Bronchial epithelial cell (primary cell): Measurements from ENCODE around the gene ACP7. TPM values are rescaled to one million over a fixed set of nuclear protein-coding genes. Genes with fewer than 3 reads are reported as not detected.

Source experiments
- DNase-seq: peaks from one replicate; pipeline ENCODE4 v3.0.0-alpha.2; 2010; ENCODE audit warnings: low read depth
- FAIRE-seq: peaks from 2 replicates; lab custom pipeline; 2011; peaks lifted over from hg19 to GRCh38; lab: Jason Lieb, UNC
- H3K27me3 ChIP-seq: 2 replicates; pipeline ENCODE4 v1.5.1; 2011; ENCODE audit warnings: low read length; ENCODE audit not compliant: control insufficient read depth, insufficient read depth
- H3K36me3 ChIP-seq: 2 replicates; pipeline ENCODE4 v1.5.1; 2011; ENCODE audit warnings: low read length; ENCODE audit not compliant: control insufficient read depth, insufficient read depth
- H3K4me3 ChIP-seq: 2 replicates; pipeline ENCODE4 v1.5.1; 2011; ENCODE audit warnings: mild to moderate bottlenecking, low read depth, low read length, control low read depth
- total RNA-seq: library from RNA; depleted of rRNA; stranded (reverse); fragments of >200 nt; gene quantifications from 2 replicates; pipeline ENCODE4 v1.2.1, GENCODE V29; 2014
- TF ChIP-seq, protein P1 (sequence below): IDR thresholded peaks from 2 replicates; pipeline ENCODE4 v1.5.1; 2011; ENCODE audit warnings: mild to moderate bottlenecking, moderate library complexity, low read length, control low read depth, inconsistent platforms; ENCODE audit not compliant: insufficient read depth, severe bottlenecking

ACP7 gene
- total RNA-seq, 1 donor from 2014 or later: 0.53 TPM

DNA sequence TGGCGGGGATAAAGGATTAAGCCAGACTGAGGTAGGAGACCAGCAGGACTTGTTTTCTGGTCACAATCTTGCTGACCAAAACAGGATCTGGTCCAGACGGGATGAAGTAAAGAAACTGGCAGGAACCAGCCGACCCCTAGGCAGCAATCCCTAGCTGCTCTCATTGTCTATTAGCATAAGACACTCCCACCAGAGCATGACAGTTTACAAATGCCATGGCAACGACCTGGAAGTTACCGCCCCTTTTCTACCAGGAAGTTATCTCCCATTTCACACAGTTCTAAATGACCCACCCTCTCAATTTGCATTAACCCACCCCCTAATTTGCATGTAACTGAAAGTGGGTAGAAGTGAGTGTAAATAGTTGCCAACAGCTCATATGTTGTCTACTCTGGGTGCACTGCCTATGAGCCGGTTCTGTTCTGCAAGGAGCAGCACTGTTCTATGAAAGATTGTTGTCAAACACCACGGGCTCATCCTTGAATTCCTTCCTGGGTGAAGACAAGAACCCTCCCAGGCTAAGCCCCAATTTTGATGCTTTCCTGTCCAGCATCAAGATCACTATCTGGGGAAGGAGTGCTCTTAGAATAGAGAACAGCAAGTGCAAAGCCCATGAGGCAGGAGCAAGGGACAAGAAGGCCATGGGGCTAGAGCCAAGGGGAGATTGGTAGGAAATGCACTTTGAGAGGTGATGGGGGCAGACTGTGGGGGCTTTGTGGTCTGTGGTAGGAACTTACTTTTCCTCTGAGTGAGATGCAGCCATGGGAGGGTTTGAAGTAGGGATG is 37.9 kb upstream of the ACP7 start:
- FAIRE-seq: no peak
- H3K27me3 ChIP-seq: no peaks in the 10 kb centered on the region
- no peaks in the 10 kb centered on the region for H3K36me3 ChIP-seq
- no peak for DNase-seq
- no peak overlapping the region for H3K4me3 ChIP-seq
- TF ChIP-seq, protein P1, sequence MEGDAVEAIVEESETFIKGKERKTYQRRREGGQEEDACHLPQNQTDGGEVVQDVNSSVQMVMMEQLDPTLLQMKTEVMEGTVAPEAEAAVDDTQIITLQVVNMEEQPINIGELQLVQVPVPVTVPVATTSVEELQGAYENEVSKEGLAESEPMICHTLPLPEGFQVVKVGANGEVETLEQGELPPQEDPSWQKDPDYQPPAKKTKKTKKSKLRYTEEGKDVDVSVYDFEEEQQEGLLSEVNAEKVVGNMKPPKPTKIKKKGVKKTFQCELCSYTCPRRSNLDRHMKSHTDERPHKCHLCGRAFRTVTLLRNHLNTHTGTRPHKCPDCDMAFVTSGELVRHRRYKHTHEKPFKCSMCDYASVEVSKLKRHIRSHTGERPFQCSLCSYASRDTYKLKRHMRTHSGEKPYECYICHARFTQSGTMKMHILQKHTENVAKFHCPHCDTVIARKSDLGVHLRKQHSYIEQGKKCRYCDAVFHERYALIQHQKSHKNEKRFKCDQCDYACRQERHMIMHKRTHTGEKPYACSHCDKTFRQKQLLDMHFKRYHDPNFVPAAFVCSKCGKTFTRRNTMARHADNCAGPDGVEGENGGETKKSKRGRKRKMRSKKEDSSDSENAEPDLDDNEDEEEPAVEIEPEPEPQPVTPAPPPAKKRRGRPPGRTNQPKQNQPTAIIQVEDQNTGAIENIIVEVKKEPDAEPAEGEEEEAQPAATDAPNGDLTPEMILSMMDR: no peak

DNA sequence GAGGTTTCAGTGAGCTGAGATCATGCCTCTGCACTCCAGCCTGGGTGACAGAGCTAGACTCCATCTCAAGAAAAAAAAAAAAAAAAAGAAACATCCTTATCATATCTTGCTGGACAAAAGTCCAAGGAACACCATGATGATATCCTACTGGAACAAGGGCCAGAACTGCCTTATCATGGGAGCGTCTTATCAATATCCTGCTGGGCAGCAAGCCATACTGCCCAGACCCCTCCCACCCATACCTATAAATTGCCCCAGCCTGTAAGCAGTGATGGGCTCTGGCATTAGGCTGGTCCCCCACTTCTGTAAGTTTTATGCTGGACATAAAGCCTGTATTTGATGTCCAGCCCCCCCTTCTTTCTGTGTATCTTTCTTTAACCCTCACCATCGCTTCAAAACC is 37.1 kb upstream of the ACP7 start:
- Histone ChIP-seq H3K27me3 (no peaks in the 10 kb centered on the region), H3K36me3 (no peaks in the 10 kb centered on the region), H3K4me3 (no peak overlapping the region)
- TF ChIP-seq, protein P1: no peak
- FAIRE-seq (no peak), DNase-seq (no peak)

GRCh38 chr19:39052243-39052746 is 31.9 kb upstream of the ACP7 start:
- Histone ChIP-seq H3K27me3 (no peaks in the 10 kb centered on the region), H3K36me3 (no peaks in the 10 kb centered on the region), H3K4me3 (no peak overlapping the region)
- peak; percentile 41 for DNase-seq
- TF ChIP-seq, protein P1: peak; percentile 84
- FAIRE-seq: no peak

DNA sequence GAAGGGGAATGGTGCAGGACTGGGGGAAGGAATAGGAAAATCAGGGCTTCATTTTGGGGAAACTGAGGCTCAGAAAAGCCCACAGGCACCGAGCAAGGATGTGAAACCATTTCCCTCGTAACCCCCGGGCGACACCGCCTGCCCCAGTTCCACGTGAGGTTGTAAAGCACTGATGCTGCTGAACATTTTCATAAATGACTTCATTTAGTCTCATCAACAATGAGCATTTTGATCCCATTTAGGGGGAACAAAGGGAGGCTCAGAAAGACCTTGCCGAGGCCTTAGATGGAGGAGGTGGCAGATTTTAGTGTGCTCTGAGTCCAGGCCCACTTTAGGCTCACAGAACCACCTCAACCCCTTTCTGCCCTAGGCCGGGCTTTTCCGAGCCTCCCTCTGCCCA is 31.3 kb upstream of the ACP7 start:
- Histone ChIP-seq H3K4me3 (no peak overlapping the region), H3K36me3 (no peaks in the 10 kb centered on the region), H3K27me3 (no peaks in the 10 kb centered on the region)
- TF ChIP-seq, protein P1: no peak
- FAIRE-seq: no peak
- no peak for DNase-seq

DNA sequence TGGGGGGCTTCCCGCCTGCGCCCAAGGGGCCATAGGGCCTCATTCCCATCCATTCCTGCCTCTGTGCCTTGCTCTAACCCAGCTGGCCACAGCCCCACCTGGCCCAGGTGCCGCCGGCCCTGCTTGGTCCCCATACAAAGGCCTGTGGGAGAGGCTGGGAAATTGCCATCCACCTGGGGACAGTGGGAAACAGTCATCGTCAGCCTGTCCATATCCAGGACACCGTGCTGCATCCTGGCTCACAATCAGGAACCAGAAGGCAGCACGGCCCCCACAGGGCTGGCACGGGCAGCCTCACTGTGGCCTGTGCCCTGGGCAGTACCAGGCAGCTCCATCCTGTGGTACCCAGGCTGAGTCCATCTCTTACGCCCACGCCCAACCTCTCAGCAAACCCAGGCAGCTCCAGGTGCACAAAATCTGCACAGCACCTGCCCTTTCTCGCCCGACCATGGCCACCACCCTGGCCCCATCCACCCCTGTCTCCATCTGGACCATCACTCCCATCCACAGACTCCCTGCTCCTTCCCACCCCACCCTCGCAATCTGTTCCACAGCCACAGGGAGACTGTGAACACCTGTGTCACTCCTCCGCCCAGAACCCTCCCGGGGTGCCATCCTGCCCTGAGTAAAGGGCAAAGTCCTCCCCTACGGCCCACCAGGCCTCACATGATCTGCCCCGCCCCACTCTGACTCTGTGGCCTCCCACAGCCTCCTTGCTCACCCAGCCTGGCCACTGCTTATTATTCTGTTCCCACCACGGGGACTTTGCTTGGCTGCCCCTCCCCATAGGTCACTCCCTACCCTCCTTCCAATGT is 30.7 kb upstream of the ACP7 start:
- H3K4me3 ChIP-seq: no peak overlapping the region
- TF ChIP-seq, protein P1: no peak
- FAIRE-seq (no peak), DNase-seq (no peak)
- H3K27me3 ChIP-seq: no peaks in the 10 kb centered on the region
- H3K36me3 ChIP-seq: no peaks in the 10 kb centered on the region
